ENCODE measurements around the gene LTBP3. TPM values are rescaled to one million over a fixed set of nuclear protein-coding genes. Genes with fewer than 3 reads are reported as not detected.

Gene LTBP3
- total and polyA plus RNA-seq, 2 of the 13 experiments (the other 11 are each of a cell fraction or from before 2014, with no cell fraction given) = 12.2 to 68.1 TPM

DNA sequence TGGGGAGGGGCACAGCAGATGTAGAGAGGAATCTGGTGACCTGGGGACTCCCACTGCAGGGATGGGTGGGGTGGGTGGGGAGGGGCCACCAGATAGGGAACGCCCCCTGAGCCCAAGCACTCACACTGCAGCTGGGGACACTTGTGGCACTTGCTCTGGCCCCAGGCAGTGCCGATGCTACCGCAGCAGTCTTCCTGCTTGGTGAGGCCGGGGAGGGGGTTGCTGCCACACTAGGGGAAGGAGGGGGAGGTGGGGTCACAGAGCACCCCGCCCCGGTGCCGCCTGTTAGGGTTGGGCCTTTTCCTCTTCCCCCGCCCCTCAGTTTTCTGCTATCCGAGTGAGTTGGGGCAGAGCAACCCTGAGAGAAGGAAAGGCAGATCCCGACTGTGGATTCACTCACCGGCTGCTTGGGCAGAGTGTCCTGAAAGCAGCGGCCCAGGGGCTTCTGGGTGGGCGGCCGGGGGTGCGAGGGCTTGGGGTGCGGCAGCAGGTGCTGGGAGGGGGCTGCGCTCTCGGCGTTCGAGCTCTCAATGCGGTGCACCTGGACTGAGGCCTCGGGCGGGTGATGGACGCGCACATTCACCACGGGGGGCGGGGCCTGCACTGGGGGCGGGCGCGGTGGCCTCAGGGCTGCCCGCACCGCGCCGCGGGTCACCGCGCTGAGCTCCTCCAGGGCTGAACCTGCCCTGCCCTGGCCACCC, 4.7 kb downstream of the LTBP3 start:
- ATAC-seq = no peak
- TF ChIP-seq ISL2 (CRISPR knock-in tag; IDR thresholded peaks at IDR 0.05) (no peak), SRSF4 (IDR thresholded peaks at IDR 0.05; ENCODE audit: low read depth, low read length, poor library complexity, severe bottlenecking) (no peak)
- intact Hi-C loops (cut with micrococcal nuclease; ENCODE audit: unreplicated experiment) (no loop called here), in situ Hi-C loops (cut with HindIII; ENCODE audit: extremely low pct_ligation_motif_present, low pct_unique_long_range_greater_than_20kb) (loop anchor here (10.0 kb wide), 1 partner anchor 301 kb away; the partner anchor contains the start of gene CFL1)
- Histone ChIP-seq H3K36me3 (replicated peaks in 1 of 2; ENCODE audit: control insufficient read depth in 1 of 2, insufficient read depth in 2 of 2, low read length in 2 of 2) (peaks cover 3 to 5% of the 10 kb centered on the region in 2 experiments; a peak in 2 of 5 replicates), H2AFZ (ENCODE audit: low read length) (no peak overlapping the region), H3K79me2 (ENCODE audit: insufficient read depth, low read length) (peaks cover 8% of the 10 kb centered on the region), H3K27me3 (ENCODE audit: control insufficient read depth in 1 of 2, insufficient read depth in 2 of 2, low read length in 2 of 2) (no peaks in the 10 kb centered on the region), H3K4me3 (replicated peaks in 1 of 3; ENCODE audit: insufficient read depth in 1 of 3, low read depth in 2 of 3, low read length in 3 of 3) (no peak overlapping the region), H3K4me2 (ENCODE audit: low read depth, low read length) (no peak overlapping the region), H3K4me1 (ENCODE audit: insufficient read depth, low read length) (peaks cover 57% of the 10 kb centered on the region), H3K9ac (ENCODE audit: insufficient read depth, low read depth, low read length) (no peak overlapping the region), H4K20me1 (ENCODE audit: insufficient read depth, low read length) (peaks cover 10% of the 10 kb centered on the region; the same call in 1 of the 2 replicates), H3K9me3 (ENCODE audit: low read length) (no peaks in the 10 kb centered on the region), H3K27ac (ENCODE audit: extremely low read length, insufficient read depth, low read length) (no peak overlapping the region)
- WGBS (ENCODE audit: low lambda C conversion rate) = 97% methylated on average over 30 of the region's 37 CpGs
- no peak for FAIRE-seq
- ChIA-PET POLR2A (no interaction called here), CTCF (ENCODE audit: low intra/inter-chr PET ratio, low total read pairs) (no interaction called here)
- DNase-seq (ENCODE audit: low spot score) = no peak
- BruUV-seq (replicated peaks) = no TSS peak

DNA sequence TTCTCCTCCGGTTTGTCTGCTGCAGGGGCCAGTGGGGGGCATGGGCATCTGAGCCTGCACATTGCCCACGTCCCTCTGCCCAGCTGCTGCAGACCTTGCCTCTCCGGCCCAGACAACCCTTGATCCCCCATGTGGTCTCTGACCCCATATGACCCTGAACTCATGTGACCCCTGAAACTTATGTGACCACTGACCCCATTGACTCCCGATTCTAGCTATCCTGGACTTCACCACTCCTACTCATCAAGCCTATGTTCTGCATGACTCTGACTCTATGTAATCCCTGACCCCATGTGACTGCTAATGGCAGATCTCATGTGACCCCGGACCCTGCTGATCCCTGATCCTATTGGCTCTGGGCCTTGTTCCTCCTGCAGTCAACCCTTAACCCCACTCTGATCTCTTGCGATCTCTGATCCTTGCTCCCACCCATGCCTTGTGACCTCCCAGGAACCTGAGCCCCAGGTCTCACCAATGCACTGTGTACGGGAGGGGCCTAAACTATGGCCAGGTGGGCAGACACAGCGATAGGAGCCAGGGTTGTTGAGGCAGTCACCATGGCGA, 5.7 kb downstream of the LTBP3 start:
- POLR2A ChIA-PET = interaction anchor here (0.9 to 2.6 kb wide), 15 partner anchors 8 to 133 kb away, joined by 3 to 22 read pairs (median 6); partner anchors contain the start of genes MALAT1, NEAT1, PCNX3 and SCYL1
- FAIRE-seq (no peak), ATAC-seq (no peak), DNase-seq (ENCODE audit: low spot score) (no peak)
- in situ Hi-C loops (cut with HindIII; ENCODE audit: extremely low pct_ligation_motif_present, low pct_unique_long_range_greater_than_20kb) (loop anchor here (10.0 kb wide), 1 partner anchor 302 kb away; the partner anchor contains the start of gene CFL1), intact Hi-C loops (cut with micrococcal nuclease; ENCODE audit: unreplicated experiment) (no loop called here)
- Histone ChIP-seq H3K79me2 (ENCODE audit: insufficient read depth, low read length) (peaks cover 8% of the 10 kb centered on the region), H3K36me3 (replicated peaks in 1 of 2; ENCODE audit: control insufficient read depth in 1 of 2, insufficient read depth in 2 of 2, low read length in 2 of 2) (peaks cover 3 to 11% of the 10 kb centered on the region in 2 experiments; a peak in 2 of 5 replicates), H3K4me3 (replicated peaks in 1 of 3; ENCODE audit: insufficient read depth in 1 of 3, low read depth in 2 of 3, low read length in 3 of 3) (no peak overlapping the region), H2AFZ (ENCODE audit: low read length) (no peak overlapping the region), H4K20me1 (ENCODE audit: insufficient read depth, low read length) (peaks cover 10% of the 10 kb centered on the region; the same call in 1 of the 2 replicates), H3K27ac (ENCODE audit: extremely low read length, insufficient read depth, low read length) (peak overlapping the region; percentile 70), H3K27me3 (ENCODE audit: control insufficient read depth in 1 of 2, insufficient read depth in 2 of 2, low read length in 2 of 2) (no peaks in the 10 kb centered on the region), H3K9ac (ENCODE audit: insufficient read depth, low read depth, low read length) (no peak overlapping the region), H3K4me1 (ENCODE audit: insufficient read depth, low read length) (peaks cover 57% of the 10 kb centered on the region), H3K4me2 (ENCODE audit: low read depth, low read length) (no peak overlapping the region), H3K9me3 (ENCODE audit: low read length) (no peaks in the 10 kb centered on the region)
- CTCF ChIA-PET (ENCODE audit: low intra/inter-chr PET ratio, low total read pairs) = interaction anchor here (1.9 to 2.3 kb wide), 2 partner anchors 11 to 17 kb away, joined by 4 to 8 read pairs; partner anchors contain the start of gene ZNRD2
- BruUV-seq (replicated peaks) = no TSS peak
- WGBS (ENCODE audit: low lambda C conversion rate) = 71% methylated on average over 4 of the region's 9 CpGs
- TF ChIP-seq, protein P1, sequence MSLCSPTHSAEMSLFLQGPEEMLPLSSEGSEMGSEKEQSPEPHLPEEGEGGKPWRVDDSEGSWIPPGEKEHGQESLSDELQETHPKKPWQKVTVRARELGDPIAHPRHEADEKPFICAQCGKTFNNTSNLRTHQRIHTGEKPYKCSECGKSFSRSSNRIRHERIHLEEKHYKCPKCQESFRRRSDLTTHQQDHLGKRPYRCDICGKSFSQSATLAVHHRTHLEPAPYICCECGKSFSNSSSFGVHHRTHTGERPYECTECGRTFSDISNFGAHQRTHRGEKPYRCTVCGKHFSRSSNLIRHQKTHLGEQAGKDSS (CRISPR knock-in tag; IDR thresholded peaks at IDR 0.05; ENCODE audit: borderline replicate concordance, low read depth) = peak; percentile 26; the same call in 1 of the 2 replicates
- TF ChIP-seq MBNL3 (CRISPR knock-in tag; conservative IDR thresholded peaks at IDR 0.05) = no peak
- TF ChIP-seq ZBTB1 (CRISPR knock-in tag; IDR thresholded peaks at IDR 0.05; ENCODE audit: borderline replicate concordance) = no peak
- no peak for TF ChIP-seq SOX13 (IDR thresholded peaks at IDR 0.05)
- TF ChIP-seq SOX13 (CRISPR knock-in tag; conservative IDR thresholded peaks at IDR 0.05 in 1 of 2, IDR thresholded peaks at IDR 0.05 in 1 of 2) = no peak
- TF ChIP-seq, protein P2, sequence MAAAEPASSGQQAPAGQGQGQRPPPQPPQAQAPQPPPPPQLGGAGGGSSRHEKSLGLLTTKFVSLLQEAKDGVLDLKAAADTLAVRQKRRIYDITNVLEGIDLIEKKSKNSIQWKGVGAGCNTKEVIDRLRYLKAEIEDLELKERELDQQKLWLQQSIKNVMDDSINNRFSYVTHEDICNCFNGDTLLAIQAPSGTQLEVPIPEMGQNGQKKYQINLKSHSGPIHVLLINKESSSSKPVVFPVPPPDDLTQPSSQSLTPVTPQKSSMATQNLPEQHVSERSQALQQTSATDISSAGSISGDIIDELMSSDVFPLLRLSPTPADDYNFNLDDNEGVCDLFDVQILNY (CRISPR knock-in tag; conservative IDR thresholded peaks at IDR 0.05) = no peak
- TF ChIP-seq, protein P3, sequence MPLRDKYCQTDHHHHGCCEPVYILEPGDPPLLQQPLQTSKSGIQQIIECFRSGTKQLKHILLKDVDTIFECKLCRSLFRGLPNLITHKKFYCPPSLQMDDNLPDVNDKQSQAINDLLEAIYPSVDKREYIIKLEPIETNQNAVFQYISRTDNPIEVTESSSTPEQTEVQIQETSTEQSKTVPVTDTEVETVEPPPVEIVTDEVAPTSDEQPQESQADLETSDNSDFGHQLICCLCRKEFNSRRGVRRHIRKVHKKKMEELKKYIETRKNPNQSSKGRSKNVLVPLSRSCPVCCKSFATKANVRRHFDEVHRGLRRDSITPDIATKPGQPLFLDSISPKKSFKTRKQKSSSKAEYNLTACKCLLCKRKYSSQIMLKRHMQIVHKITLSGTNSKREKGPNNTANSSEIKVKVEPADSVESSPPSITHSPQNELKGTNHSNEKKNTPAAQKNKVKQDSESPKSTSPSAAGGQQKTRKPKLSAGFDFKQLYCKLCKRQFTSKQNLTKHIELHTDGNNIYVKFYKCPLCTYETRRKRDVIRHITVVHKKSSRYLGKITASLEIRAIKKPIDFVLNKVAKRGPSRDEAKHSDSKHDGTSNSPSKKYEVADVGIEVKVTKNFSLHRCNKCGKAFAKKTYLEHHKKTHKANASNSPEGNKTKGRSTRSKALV (CRISPR knock-in tag; IDR thresholded peaks at IDR 0.05) = no peak
- TF ChIP-seq ZNF749 (CRISPR knock-in tag; IDR thresholded peaks at IDR 0.05; ENCODE audit: borderline replicate concordance) = no peak
